K562 (cell line): ENCODE data around the gene ZSCAN29. TPM values are rescaled to one million over a fixed set of nuclear protein-coding genes. Genes with fewer than 3 reads are reported as not detected.

Experiments used
- BHLHE40 ChIP-seq: IDR thresholded peaks from 2 replicates; pipeline ENCODE4 v1.6.1; 2011; ENCODE audit warnings: low read length, improper control_type of control experiment
- ELF1 ChIP-seq: fragments of 200-800 bp; sonication (Bioruptor generic); IDR thresholded peaks from 2 replicates; pipeline ENCODE4 v1.6.1; 2016; ENCODE audit warnings: missing genetic modification characterization, missing compliant biosample characterization
- ETV5 ChIP-seq: sonication (generic); formaldehyde crosslinking; IDR thresholded peaks from 2 replicates; pipeline ENCODE4 v1.4.0; 2020; ENCODE audit warnings: low read depth, mild to moderate bottlenecking, missing genetic modification reagents
- FOS ChIP-seq: IDR thresholded peaks from 3 replicates; pipeline ENCODE4 v1.6.1; 2011; ENCODE audit not compliant: insufficient read length; ENCODE audit errors: extremely low read depth
- KDM1A ChIP-seq, 2 experiments: fragments of 450-650 bp; IDR thresholded peaks; 2 replicates each; pipeline ENCODE4 v1.6.1; 2016; ENCODE audit warnings: mild to moderate bottlenecking in 2 of 2
- KDM5B ChIP-seq: fragments of 200-600 bp; sonication (generic); IDR thresholded peaks from 2 replicates; pipeline ENCODE4 v1.6.1; 2012; ENCODE audit warnings: low read depth, mild to moderate bottlenecking, moderate library complexity, low read length, control low read depth, inconsistent platforms; ENCODE audit not compliant: insufficient replicate concordance
- NR2C1 ChIP-seq, 2 experiments: fragments of 450-650 bp; IDR thresholded peaks; 2 replicates each; pipeline ENCODE4 v1.6.1; 2017; ENCODE audit warnings: mild to moderate bottlenecking in 2 of 2, antibody characterized with exemption in 1 of 2, inconsistent platforms in 1 of 2, missing compliant biosample characterization in 1 of 2, missing genetic modification characterization in 1 of 2
- RNF2 ChIP-seq: sonication (generic); IDR thresholded peaks from 2 replicates; pipeline ENCODE4 v1.6.1; 2016
- RNF219 ChIP-seq: fragments of 250-450 bp; sonication (Bioruptor Pico); IDR thresholded peaks from 2 replicates; pipeline ENCODE4 v1.5.0; 2022; ENCODE audit warnings: mild to moderate bottlenecking
- TAF1 ChIP-seq: IDR thresholded peaks from 2 replicates; pipeline ENCODE4 v1.6.1; 2011; ENCODE audit warnings: mild to moderate bottlenecking, low read length, moderate library complexity; ENCODE audit not compliant: insufficient read depth, control insufficient read depth, severe bottlenecking; ENCODE audit errors: extremely low read depth
- TAF9B ChIP-seq: fragments of 450-650 bp; IDR thresholded peaks from 2 replicates; pipeline ENCODE4 v1.6.1; 2018; ENCODE audit warnings: mild to moderate bottlenecking; ENCODE audit not compliant: partially characterized antibody
- ZKSCAN3 ChIP-seq: fragments of 250-450 bp; sonication (Bioruptor Pico); IDR thresholded peaks from 2 replicates; pipeline ENCODE4 v1.4.0; 2020
- ZNF3 ChIP-seq: fragments of 250-450 bp; sonication (Bioruptor Pico); IDR thresholded peaks from 2 replicates; pipeline ENCODE4 v1.5.0; 2021; ENCODE audit warnings: mild to moderate bottlenecking, moderate library complexity
- ZNF436 ChIP-seq: fragments of 250-450, 450-650 bp; sonication (Bioruptor Pico); formaldehyde crosslinking; IDR thresholded peaks from 2 replicates; pipeline ENCODE4 v1.7.0; 2020; ENCODE audit warnings: mild to moderate bottlenecking
- ZNF655 ChIP-seq: fragments of 250-450 bp; sonication (Bioruptor Pico); IDR thresholded peaks from 2 replicates; pipeline ENCODE4 v1.5.0; 2021
- ZNF76 ChIP-seq: fragments of 250-450 bp; sonication (Bioruptor Pico); IDR thresholded peaks from 2 replicates; pipeline ENCODE4 v1.4.0; 2020; ENCODE audit warnings: mild to moderate bottlenecking, moderate library complexity, borderline replicate concordance
- polyA plus RNA-seq, 8 experiments: library from polyadenylated mRNA; depleted of rRNA in 4 of 8; stranded (reverse) in 5 of 8; unstranded in 3 of 8; fragments of >200 nt; fragmentation: Nextera tagmentation in 2 of 8; fragmentation: Illumina TruSeq in 1 of 8; extraction: Ambion mirVana in 2 of 8; extraction: Trizol in 1 of 8; gene quantifications; 2 replicates each; pipeline versions ENCODE4 v1.2.1 to v1.2.3, GENCODE V29; 2011 to 2014; ENCODE audit warnings: inconsistent platforms in 1 of 8, missing spikeins in 1 of 8
- total RNA-seq, 7 experiments: library from RNA; depleted of rRNA in 6 of 7; stranded (reverse); fragments of >200 nt in 6 of 7; fragmentation: Illumina TruSeq in 2 of 7; extraction: Trizol in 2 of 7; gene quantifications; 2 replicates each; pipeline versions ENCODE4 v1.2.1 to v1.2.3, GENCODE V29; 2011 to 2021; ENCODE audit warnings: low replicate concordance in 1 of 7
- TF ChIP-seq, protein P1 (sequence below): fragments of 250-450 bp; sonication (Bioruptor Pico); IDR thresholded peaks from 2 replicates; pipeline ENCODE4 v1.4.0; 2020; ENCODE audit warnings: borderline replicate concordance
- TF ChIP-seq, protein P2 (sequence below): fragments of 200-800 bp; sonication (Bioruptor generic); IDR thresholded peaks from 2 replicates; pipeline ENCODE4 v1.6.1; 2017; ENCODE audit warnings: missing genetic modification characterization, missing compliant biosample characterization

The ZSCAN29 gene
- total and polyA plus RNA-seq, 9 of the 15 experiments (the other 6 are each of a cell fraction or from before 2014, with no cell fraction given): 2.5 to 28.6 (median 19.7) TPM

- TF ChIP-seq ZNF3: no peak
- TF ChIP-seq ZNF655 (CRISPR knock-in tag): no peak
- TF ChIP-seq ZKSCAN3 (CRISPR knock-in tag): no peak
- TF ChIP-seq, protein P1, sequence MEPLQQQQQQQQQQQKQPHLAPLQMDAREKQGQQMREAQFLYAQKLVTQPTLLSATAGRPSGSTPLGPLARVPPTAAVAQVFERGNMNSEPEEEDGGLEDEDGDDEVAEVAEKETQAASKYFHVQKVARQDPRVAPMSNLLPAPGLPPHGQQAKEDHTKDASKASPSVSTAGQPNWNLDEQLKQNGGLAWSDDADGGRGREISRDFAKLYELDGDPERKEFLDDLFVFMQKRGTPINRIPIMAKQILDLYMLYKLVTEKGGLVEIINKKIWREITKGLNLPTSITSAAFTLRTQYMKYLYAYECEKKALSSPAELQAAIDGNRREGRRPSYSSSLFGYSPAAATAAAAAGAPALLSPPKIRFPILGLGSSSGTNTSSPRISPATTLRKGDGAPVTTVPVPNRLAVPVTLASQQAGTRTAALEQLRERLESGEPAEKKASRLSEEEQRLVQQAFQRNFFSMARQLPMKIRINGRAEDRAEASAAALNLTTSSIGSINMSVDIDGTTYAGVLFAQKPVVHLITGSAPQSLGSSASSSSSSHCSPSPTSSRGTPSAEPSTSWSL: no peak
- TF ChIP-seq ZNF436 (CRISPR knock-in tag): no peak
- TF ChIP-seq FOS: no peak
- 0 out of 2 replicates have a peak, but pooled peaks have one; percentile 65 for TF ChIP-seq ETV5 (CRISPR knock-in tag)
- peak; percentile 93 for TF ChIP-seq ELF1
- TF ChIP-seq RNF219 (CRISPR knock-in tag): no peak
- no peak for TF ChIP-seq ZNF76 (CRISPR knock-in tag)
- TF ChIP-seq, protein P2, sequence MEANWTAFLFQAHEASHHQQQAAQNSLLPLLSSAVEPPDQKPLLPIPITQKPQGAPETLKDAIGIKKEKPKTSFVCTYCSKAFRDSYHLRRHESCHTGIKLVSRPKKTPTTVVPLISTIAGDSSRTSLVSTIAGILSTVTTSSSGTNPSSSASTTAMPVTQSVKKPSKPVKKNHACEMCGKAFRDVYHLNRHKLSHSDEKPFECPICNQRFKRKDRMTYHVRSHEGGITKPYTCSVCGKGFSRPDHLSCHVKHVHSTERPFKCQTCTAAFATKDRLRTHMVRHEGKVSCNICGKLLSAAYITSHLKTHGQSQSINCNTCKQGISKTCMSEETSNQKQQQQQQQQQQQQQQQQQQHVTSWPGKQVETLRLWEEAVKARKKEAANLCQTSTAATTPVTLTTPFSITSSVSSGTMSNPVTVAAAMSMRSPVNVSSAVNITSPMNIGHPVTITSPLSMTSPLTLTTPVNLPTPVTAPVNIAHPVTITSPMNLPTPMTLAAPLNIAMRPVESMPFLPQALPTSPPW (CRISPR knock-in tag): peak; percentile 29; the same call in 1 of the 2 replicates
- peak; percentile 82 for TF ChIP-seq TAF1
- peak; percentile 53 for TF ChIP-seq NR2C1 (IDR thresholded peaks at IDR 0.05)
- no peak for TF ChIP-seq NR2C1 (tag; IDR thresholded peaks at IDR 0.05)
- TF ChIP-seq RNF2: no peak
- peak; percentile 40; the same call in 1 of the 2 replicates for TF ChIP-seq BHLHE40
- TF ChIP-seq KDM1A (IDR thresholded peaks at IDR 0.05): no peak
- TF ChIP-seq KDM5B: peak; percentile 44
- peak; percentile 60 for TF ChIP-seq TAF9B
These were observed at the start of gene ZSCAN29, which contains the start of gene TUBGCP4 (continued) for GRCh38 chr15:43370975-43371974.
